Mesothelial cell of epicardium (in vitro differentiated cells): ENCODE data around the gene HSF2BP. TPM values are rescaled to one million over a fixed set of nuclear protein-coding genes. Genes with fewer than 3 reads are reported as not detected.

Experiments
- DNase-seq, 2 experiments: peaks; one replicate each; pipeline ENCODE4 v3.0.0; 2021; ENCODE audit warnings: low spot score in 2 of 2; ENCODE audit not compliant: unreplicated experiment in 2 of 2
- H3K27ac Mint-ChIP-seq: 2 replicates; pipeline ENCODE4 v1.8.0; 2021; ENCODE audit warnings: mixed read lengths
- H3K27me3 Mint-ChIP-seq: 2 replicates; pipeline ENCODE4 v1.8.0; 2021; ENCODE audit warnings: low read depth, mixed read lengths
- H3K36me3 Mint-ChIP-seq: 2 replicates; pipeline ENCODE4 v1.8.0; 2021; ENCODE audit warnings: mixed read lengths
- H3K4me1 Mint-ChIP-seq: 2 replicates; pipeline ENCODE4 v1.8.0; 2021; ENCODE audit warnings: mixed read lengths
- H3K4me3 Mint-ChIP-seq: 2 replicates; pipeline ENCODE4 v1.8.0; 2021; ENCODE audit warnings: mild to moderate bottlenecking, moderate library complexity, mixed read lengths
- H3K9me3 Mint-ChIP-seq: 2 replicates; pipeline ENCODE4 v1.8.0; 2021; ENCODE audit warnings: mixed read lengths
- total RNA-seq: library from RNA; stranded (reverse); gene quantifications from 3 replicates; pipeline ENCODE4 v1.2.1, GENCODE V29; 2021
- TF ChIP-seq, protein P1 (sequence below): fragments of 200-600 bp; sonication (generic); IDR thresholded peaks from one replicate; pipeline ENCODE4 v1.5.0; 2021; ENCODE audit warnings: antibody characterized with exemption; ENCODE audit not compliant: unreplicated experiment

The HSF2BP gene
- total RNA-seq, 1 donor from 2014 or later, result 5.1 TPM

DNA sequence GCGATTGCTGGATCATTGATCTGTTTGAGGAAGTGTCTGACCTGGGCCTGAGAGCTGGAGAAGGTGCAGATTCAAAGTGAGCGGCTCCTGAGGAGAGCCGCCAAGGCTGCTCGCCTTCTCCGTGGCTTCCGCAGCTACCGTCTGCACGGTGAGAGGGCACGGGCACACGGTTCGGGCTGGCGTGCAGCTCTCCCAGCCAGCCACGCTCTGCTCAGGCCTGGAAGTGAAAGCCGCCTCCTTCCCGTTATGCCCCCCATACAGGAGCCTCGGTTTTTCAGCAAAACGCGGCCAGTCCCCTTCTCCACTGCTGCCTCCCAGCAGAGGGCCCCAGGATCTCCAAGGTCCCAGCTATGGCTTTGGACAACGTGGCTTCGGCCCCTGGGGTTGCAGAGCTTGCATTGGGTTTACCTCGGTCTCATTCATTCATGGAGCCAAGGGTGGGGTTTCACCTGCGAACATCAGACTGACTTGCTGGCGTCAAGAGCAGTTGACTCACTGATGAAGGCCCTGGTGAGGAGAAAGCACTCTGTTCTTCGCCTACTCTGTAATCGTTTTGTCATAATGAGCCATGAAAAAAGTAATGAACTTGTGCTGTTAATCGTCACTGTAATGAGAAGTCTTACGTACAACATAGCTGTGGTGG is 35.3 kb upstream of the HSF2BP start:
- Mint-ChIP-seq H3K4me3 (no peak overlapping the region), H3K36me3 (peaks cover 25% of the 10 kb centered on the region), H3K4me1 (no peaks in the 10 kb centered on the region), H3K9me3 (no peaks in the 10 kb centered on the region), H3K27me3 (no peaks in the 10 kb centered on the region), H3K27ac (no peak overlapping the region)
- TF ChIP-seq, protein P1, sequence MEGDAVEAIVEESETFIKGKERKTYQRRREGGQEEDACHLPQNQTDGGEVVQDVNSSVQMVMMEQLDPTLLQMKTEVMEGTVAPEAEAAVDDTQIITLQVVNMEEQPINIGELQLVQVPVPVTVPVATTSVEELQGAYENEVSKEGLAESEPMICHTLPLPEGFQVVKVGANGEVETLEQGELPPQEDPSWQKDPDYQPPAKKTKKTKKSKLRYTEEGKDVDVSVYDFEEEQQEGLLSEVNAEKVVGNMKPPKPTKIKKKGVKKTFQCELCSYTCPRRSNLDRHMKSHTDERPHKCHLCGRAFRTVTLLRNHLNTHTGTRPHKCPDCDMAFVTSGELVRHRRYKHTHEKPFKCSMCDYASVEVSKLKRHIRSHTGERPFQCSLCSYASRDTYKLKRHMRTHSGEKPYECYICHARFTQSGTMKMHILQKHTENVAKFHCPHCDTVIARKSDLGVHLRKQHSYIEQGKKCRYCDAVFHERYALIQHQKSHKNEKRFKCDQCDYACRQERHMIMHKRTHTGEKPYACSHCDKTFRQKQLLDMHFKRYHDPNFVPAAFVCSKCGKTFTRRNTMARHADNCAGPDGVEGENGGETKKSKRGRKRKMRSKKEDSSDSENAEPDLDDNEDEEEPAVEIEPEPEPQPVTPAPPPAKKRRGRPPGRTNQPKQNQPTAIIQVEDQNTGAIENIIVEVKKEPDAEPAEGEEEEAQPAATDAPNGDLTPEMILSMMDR, result no peak
- DNase-seq, result no peak

DNA sequence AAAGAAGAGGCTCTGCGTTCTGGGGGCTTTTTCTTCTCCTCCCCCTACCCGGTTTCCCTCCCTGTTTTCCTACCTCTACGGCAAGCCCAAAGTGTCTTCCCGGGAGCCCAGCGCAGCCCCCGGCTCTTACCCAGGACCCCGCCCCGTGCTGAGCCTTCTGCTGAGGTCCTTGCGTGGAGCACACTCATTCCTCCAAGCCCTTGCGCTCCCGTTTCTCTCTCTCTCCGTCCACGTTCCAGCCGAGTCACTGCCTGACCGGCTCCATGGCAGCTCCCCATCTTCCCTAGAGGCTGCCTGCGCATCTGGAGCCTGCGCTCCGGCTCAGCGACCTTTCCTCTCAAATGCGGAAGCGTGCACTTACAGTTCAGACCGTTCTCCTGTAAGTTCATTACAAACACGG is 34.7 kb upstream of the HSF2BP start:
- Mint-ChIP-seq H3K27me3 (no peaks in the 10 kb centered on the region), H3K36me3 (peaks cover 25% of the 10 kb centered on the region), H3K9me3 (no peaks in the 10 kb centered on the region), H3K4me1 (no peaks in the 10 kb centered on the region), H3K27ac (no peak overlapping the region), H3K4me3 (no peak overlapping the region)
- no peak for DNase-seq
- TF ChIP-seq, protein P1, result no peak

DNA sequence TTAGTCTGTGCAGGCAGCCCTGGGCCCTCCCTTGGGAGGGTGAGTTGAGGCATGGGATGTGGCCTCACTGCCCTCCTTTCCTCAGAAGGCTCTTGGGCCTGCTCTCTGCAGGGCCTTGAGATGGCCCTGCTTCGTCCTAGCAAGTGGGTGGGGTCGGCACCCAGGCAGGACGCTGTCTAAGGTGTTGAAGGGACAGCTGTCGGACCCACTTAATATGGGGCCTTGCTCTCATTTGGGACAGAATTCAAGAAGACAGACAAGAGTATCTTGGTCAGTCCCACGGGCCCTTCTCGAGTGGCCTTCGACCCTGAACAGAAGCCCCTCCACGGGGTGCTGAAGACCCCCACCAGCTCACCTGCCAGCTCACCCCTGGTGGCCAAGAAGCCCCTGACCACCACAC is 33.7 kb upstream of the HSF2BP start:
- no peaks in the 10 kb centered on the region for H3K9me3 Mint-ChIP-seq
- no peak overlapping the region for H3K4me3 Mint-ChIP-seq
- TF ChIP-seq, protein P1, result no peak
- H3K27ac Mint-ChIP-seq, result no peak overlapping the region
- no peaks in the 10 kb centered on the region for H3K27me3 Mint-ChIP-seq
- H3K4me1 Mint-ChIP-seq, result no peaks in the 10 kb centered on the region
- peaks cover 27% of the 10 kb centered on the region for H3K36me3 Mint-ChIP-seq
- DNase-seq, result no peak

DNA sequence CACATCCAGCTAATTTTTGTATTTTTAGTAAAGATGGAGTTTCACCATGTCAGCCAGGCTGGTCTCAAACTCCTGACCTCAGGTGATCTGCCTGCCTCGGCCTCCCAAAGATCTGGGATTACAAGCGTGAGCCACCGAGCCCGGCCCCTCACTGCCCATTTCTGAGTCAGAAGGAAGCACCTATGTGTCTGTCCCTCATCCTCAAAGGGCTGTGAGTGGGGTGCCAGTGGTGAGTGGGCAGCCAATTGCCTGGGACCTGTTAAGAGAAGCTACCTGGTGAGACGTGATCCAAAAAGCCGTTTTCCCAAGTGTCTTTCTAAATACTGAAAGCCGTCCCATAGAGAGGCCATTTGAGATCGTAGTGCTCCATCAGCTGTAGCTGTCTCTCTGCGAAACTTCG is 32.5 kb upstream of the HSF2BP start:
- Mint-ChIP-seq H3K4me1 (no peaks in the 10 kb centered on the region), H3K4me3 (no peak overlapping the region), H3K9me3 (no peaks in the 10 kb centered on the region), H3K27ac (no peak overlapping the region), H3K36me3 (peaks cover 31% of the 10 kb centered on the region), H3K27me3 (no peaks in the 10 kb centered on the region)
- TF ChIP-seq, protein P1, result no peak
- DNase-seq, result no peak

DNA sequence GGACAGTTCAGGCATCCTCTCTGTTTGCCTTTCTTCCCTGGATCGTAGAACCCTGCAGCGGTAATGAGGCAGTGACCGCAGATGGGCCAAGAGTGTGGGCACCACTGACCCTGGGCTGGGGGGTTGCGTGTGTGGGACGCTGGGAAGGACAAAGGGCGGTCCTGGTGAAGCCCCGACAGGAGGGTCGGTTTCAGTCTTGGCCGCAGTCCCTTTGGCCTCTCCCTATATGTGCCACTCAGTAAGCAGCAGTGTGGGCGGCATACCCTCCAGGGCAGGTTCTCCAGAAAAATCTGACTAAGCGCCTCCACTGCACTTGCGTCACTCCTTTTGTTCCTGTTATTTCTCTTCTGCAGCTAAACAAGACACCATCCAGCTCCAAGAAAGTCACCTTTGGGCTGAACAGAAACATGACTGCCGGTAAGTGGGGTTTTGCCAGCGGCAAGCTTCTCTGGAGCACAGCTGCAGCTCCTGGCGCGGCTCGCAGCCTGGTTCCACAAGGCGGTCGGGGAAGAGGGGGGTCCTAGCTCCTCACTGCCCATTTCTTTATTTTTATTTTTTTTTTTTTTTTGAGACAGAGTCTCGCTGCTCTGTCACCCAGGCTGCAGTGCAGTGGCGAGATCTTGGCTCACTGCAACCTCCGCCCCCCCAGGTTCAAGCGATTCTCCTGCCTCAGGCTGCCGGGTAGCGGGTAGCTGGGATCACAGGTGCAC is 32.0 kb upstream of the HSF2BP start:
- peaks cover 36% of the 10 kb centered on the region for H3K36me3 Mint-ChIP-seq
- no peak overlapping the region for H3K4me3 Mint-ChIP-seq
- H3K4me1 Mint-ChIP-seq, result no peaks in the 10 kb centered on the region
- TF ChIP-seq, protein P1, result no peak
- no peak overlapping the region for H3K27ac Mint-ChIP-seq
- no peaks in the 10 kb centered on the region for H3K9me3 Mint-ChIP-seq
- DNase-seq, result no peak
- H3K27me3 Mint-ChIP-seq, result no peaks in the 10 kb centered on the region
